Activated B cell treated with CpG ODN at 0.5 μM for 24 hours (primary cell): ENCODE measurements around the gene ADISSP. TPM values are rescaled to one million over a fixed set of nuclear protein-coding genes. Genes with fewer than 3 reads are reported as not detected.

Source experiments
- ATAC-seq: fragments of 200-7000 bp; cut with Tn5 transposase; one replicate; pipeline ENCODE4 v1.10.0; 2021; ENCODE audit warnings: low read depth, mild to moderate bottlenecking, moderate library complexity
- CTCF ChIA-PET: fragments of 350-600 bp; sonication (Branson Sonifier 250); formaldehyde crosslinking; loops from one replicate; lab custom pipeline; 2021; ENCODE audit warnings: antibody characterized with exemption; lab: Charles Lee
- POLR2A ChIA-PET: fragments of 350-600 bp; sonication (Branson Sonifier 250); formaldehyde crosslinking; loops from one replicate; lab custom pipeline; 2021; ENCODE audit warnings: antibody characterized with exemption; lab: Charles Lee
- DNase-seq: peaks from one replicate; pipeline ENCODE4 v3.0.0; 2022
- H3K27ac Mint-ChIP-seq: one replicate; pipeline ENCODE4 v1.8.0; 2020; ENCODE audit warnings: mixed read lengths
- H3K27me3 Mint-ChIP-seq: one replicate; pipeline ENCODE4 v1.8.0; 2021; ENCODE audit warnings: mixed read lengths
- H3K36me3 Mint-ChIP-seq: one replicate; pipeline ENCODE4 v1.8.0; 2021; ENCODE audit warnings: low read depth, mixed read lengths
- H3K4me1 Mint-ChIP-seq: one replicate; pipeline ENCODE4 v1.8.0; 2021; ENCODE audit warnings: mixed read lengths
- H3K4me3 Mint-ChIP-seq: one replicate; pipeline ENCODE4 v1.8.0; 2020; ENCODE audit warnings: mild to moderate bottlenecking, mixed read lengths
- H3K9me3 Mint-ChIP-seq: one replicate; pipeline ENCODE4 v1.8.0; 2020; ENCODE audit warnings: mixed read lengths
- intact Hi-C: fragments of 100-400 bp; cut with micrococcal nuclease; formaldehyde crosslinking; loops from one replicate; pipeline ENCODE4 v1.15.1; 2024
- total RNA-seq: library from RNA; stranded (reverse); gene quantifications from 2 replicates; pipeline ENCODE4 v1.2.3, GENCODE V29; 2022
- TF ChIP-seq, protein P1 (sequence below): fragments of 200-600 bp; IDR thresholded peaks from one replicate; pipeline ENCODE4 v1.8.0; 2022; ENCODE audit warnings: antibody characterized with exemption, mild to moderate bottlenecking

ADISSP gene
- total RNA-seq, 1 donor from 2014 or later: 29.9 TPM

DNA sequence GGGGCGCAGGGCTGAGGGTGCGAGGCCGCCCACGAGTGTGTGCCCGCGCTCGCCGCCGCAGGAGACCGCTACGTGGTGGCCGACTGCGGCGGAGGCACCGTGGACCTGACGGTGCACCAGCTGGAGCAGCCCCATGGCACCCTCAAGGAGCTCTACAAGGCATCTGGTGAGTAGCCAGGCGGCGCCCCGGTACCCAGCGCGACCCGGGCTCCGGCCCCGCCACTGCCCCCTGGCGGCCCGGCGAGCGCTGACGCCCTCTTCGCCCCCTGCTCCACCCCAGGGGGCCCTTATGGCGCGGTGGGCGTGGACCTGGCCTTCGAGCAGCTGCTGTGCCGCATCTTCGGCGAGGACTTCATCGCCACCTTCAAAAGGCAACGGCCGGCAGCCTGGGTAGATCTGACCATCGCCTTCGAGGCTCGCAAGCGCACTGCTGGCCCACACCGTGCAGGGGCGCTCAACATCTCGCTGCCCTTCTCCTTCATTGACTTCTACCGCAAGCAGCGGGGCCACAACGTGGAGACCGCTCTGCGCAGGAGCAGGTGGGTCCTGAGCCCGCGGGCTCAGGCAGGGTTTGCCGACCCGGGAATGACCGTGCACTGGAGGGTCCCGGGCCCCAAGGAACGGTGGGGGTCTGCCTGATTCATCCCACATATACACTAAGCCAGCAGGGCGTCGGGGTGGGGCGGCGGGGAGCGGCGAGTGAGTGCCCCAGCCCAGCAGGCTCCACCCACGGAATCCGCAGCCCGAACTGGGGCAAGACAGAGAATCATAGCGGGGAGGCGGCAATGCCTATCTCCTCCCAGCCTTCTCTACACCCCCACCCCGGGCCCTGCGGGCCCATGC lies 17.6 kb downstream of the ADISSP start:
- TF ChIP-seq, protein P1, sequence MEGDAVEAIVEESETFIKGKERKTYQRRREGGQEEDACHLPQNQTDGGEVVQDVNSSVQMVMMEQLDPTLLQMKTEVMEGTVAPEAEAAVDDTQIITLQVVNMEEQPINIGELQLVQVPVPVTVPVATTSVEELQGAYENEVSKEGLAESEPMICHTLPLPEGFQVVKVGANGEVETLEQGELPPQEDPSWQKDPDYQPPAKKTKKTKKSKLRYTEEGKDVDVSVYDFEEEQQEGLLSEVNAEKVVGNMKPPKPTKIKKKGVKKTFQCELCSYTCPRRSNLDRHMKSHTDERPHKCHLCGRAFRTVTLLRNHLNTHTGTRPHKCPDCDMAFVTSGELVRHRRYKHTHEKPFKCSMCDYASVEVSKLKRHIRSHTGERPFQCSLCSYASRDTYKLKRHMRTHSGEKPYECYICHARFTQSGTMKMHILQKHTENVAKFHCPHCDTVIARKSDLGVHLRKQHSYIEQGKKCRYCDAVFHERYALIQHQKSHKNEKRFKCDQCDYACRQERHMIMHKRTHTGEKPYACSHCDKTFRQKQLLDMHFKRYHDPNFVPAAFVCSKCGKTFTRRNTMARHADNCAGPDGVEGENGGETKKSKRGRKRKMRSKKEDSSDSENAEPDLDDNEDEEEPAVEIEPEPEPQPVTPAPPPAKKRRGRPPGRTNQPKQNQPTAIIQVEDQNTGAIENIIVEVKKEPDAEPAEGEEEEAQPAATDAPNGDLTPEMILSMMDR: no peak
- Mint-ChIP-seq H3K4me1 (peaks cover 15% of the 10 kb centered on the region), H3K4me3 (no peak overlapping the region), H3K27me3 (peaks cover 10% of the 10 kb centered on the region), H3K9me3 (no peaks in the 10 kb centered on the region), H3K27ac (no peak overlapping the region), H3K36me3 (peaks cover 5% of the 10 kb centered on the region)
- ChIA-PET CTCF (interaction anchor here (1.2 kb wide), 1 partner anchor 39 kb away, joined by 5 read pairs; no protein-coding TSS in a partner anchor), POLR2A (no interaction called here)
- no peak for DNase-seq
- ATAC-seq: no peak
- intact Hi-C loops: no loop called here

DNA sequence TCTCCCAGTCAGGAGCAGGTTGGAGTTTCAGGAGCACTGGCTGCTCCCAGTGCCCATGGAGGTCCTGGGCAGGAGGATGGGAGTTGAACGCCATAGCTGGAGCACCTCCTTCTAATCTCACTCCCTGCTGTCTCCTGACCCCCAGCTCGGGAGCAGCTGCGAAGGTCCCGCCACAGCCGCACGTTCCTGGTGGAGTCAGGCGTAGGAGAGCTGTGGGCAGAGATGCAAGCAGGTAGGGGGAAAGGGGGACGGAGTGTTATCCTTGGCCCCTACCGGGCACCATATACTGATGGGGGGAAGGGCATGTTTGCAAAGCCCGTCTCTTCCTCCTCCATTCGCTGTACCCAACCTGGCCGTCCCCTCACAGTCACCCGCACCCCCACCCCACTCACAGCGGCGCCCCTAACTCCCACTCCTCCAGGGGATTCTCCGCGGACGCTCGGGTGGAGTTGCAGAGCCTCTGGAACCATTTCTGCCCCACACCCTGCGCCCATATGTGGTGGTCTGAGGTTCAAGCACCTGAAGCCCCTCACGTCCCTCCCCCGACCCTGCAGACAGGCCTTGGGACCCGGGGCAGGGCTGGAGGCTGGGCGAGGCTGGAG lies 18.4 kb downstream of the ADISSP start:
- TF ChIP-seq, protein P1: no peak
- Mint-ChIP-seq H3K27me3 (peaks cover 17% of the 10 kb centered on the region), H3K27ac (no peak overlapping the region), H3K36me3 (peaks cover 2% of the 10 kb centered on the region), H3K9me3 (no peaks in the 10 kb centered on the region), H3K4me1 (peaks cover 21% of the 10 kb centered on the region), H3K4me3 (no peak overlapping the region)
- ChIA-PET POLR2A (no interaction called here), CTCF (no interaction called here)
- intact Hi-C loops: no loop called here
- no peak for ATAC-seq
- no peak for DNase-seq

DNA sequence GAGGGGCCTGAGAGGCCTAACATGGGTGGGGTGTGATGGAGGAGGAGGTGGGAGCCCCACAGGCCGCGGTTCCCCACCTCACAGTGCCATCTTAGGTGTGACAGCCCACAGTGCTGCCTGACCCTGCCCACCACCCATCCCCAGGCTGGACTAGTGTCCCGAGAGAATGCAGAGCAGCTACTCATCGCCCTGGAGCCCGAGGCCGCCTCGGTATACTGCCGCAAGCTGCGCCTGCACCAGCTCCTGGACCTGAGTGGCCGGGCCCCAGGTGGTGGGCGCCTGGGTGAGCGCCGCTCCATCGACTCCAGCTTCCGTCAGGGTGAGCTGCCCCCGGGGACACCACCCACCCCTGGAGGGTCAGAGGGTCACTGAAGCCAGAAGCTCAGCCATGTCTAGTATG lies 19.5 kb downstream of the ADISSP start:
- CTCF ChIA-PET: no interaction called here
- no peaks in the 10 kb centered on the region for H3K9me3 Mint-ChIP-seq

DNA sequence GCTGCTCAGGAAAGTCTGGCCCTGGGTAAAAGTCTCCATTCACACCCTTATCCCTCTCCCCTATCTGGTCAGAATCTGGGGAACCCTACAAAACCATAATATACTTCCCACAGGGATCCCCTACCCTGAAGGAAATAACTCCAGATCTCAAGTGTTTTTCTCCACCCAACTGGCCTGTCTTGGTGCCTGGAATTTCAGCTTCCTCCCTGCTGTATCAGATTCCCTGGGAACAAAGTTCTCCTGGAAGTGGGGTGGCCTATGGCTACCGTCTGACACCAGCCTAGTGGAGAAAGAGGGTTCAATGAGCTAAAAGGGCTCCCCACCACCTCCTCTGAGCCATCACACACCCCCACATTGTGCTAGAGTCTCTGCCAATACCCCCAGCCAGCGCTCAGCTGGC lies 20.1 kb downstream of the ADISSP start:
- Mint-ChIP-seq H3K4me1 (peaks cover 20% of the 10 kb centered on the region), H3K9me3 (no peaks in the 10 kb centered on the region), H3K27me3 (peaks cover 18% of the 10 kb centered on the region), H3K4me3 (no peak overlapping the region), H3K27ac (no peak overlapping the region), H3K36me3 (no peaks in the 10 kb centered on the region)
- ATAC-seq (no peak), DNase-seq (no peak)
- ChIA-PET POLR2A (interaction anchor here (0.6 kb wide), 1 partner anchor 32 kb away, joined by 3 read pairs; no protein-coding TSS in a partner anchor), CTCF (no interaction called here)
- intact Hi-C loops: no loop called here
- TF ChIP-seq, protein P1: no peak

More for the DNA sequence above, 19.5 kb downstream of the ADISSP start:
- Mint-ChIP-seq H3K27ac (no peak overlapping the region), H3K4me3 (no peak overlapping the region), H3K36me3 (no peaks in the 10 kb centered on the region), H3K27me3 (peaks cover 18% of the 10 kb centered on the region), H3K4me1 (peaks cover 22% of the 10 kb centered on the region)
- intact Hi-C loops: no loop called here
- DNase-seq: no peak
- ATAC-seq: no peak
- POLR2A ChIA-PET: interaction anchor here (0.6 kb wide), 1 partner anchor 31 kb away, joined by 3 read pairs; no protein-coding TSS in a partner anchor
- TF ChIP-seq, protein P1: no peak

DNA sequence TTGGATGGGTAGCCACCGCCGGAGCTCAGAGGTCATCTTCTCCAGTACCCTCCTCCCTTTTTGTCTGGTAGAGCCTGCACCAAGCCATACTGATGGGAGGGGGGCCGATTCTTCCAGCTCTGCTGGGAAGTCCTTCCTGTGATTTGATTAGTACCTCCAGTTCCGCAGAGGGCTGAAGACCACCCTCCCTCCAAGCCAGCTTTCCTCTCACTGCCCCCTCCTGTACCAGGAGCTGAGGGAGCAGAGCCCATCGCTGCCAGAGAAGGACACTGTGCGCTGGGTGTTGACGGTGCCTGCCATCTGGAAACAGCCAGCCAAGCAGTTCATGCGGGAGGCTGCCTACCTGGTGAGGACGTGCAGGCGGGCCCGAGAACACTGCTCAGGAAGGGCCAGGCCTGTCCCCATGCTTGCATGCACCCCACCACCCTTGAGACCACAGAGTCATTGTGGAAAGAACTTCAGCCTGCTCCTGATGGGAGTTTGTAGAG lies 21.8 kb downstream of the ADISSP start:
- peaks cover 12% of the 10 kb centered on the region for H3K4me1 Mint-ChIP-seq
- no peaks in the 10 kb centered on the region for H3K9me3 Mint-ChIP-seq
- H3K36me3 Mint-ChIP-seq: no peaks in the 10 kb centered on the region
- no peak overlapping the region for H3K4me3 Mint-ChIP-seq
- intact Hi-C loops: no loop called here
- TF ChIP-seq, protein P1: no peak
- H3K27me3 Mint-ChIP-seq: peaks cover 18% of the 10 kb centered on the region
- CTCF ChIA-PET: interaction anchor here (1.2 kb wide), 1 partner anchor 22 kb away, joined by 3 read pairs; the partner anchor contains the start of gene ADISSP
- no peak for DNase-seq
- H3K27ac Mint-ChIP-seq: no peak overlapping the region
- no peak for ATAC-seq
- POLR2A ChIA-PET: interaction anchor here (1.2 kb wide), 1 partner anchor 22 kb away, joined by 3 read pairs; the partner anchor contains the start of gene ADISSP
